Measurements from ENCODE around the gene DFFA. TPM values are rescaled to one million over a fixed set of nuclear protein-coding genes. Genes with fewer than 3 reads are reported as not detected.

Gene DFFA
- total and polyA plus RNA-seq, 9 of the 15 experiments (the other 6 are each of a cell fraction or from before 2014, with no cell fraction given): 39.6 to 74.8 (median 59.2) TPM

DNA sequence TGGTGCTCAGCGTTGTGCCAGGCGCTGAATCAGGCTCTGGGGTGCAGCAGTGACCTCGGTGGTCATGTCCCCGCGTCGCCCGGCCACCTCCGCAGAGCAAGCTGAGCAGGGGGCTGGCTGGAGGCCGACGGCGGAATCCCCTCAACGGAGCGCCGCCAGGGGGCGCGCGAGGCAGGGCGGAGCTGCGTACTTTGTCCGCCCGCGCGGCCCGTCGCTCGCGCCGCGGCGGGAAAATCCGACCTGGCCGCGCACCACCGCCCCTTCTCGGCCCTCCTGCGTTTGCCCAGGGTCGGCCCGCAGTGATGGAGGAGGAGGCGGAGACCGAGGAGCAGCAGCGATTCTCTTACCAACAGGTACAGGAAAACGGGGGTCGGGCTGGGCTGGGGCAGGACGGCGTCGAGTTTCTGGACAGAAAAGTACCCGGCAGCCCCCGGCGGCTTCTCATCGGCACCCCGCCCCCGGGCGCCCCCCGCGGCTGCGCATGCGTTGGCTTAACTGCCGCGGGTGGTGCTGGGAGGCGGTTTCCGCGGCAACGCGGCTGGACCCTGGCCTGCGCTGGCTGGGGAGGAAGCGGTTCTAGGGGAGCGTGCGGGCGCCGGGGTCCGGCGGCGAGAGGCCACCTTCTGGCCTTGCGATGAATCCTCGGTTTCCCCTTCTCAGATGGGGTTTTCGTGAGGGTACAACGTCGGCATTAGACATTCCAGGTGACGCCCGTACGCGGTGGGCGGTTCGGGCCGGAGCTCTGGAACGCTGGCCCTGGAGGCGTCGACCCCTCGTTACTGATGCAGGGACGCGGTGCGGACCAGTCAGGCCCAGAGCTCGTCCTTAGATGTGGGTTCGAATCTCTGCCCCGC lies 41.9 kb downstream of the DFFA start, which contains the start of gene CENPS (continued):
- no peak for TF ChIP-seq NCOA2 (IDR thresholded peaks at IDR 0.05; ENCODE audit: partially characterized antibody in 2 of 2)
- peak; percentile 89 for TF ChIP-seq CBFB (CRISPR knock-in tag; IDR thresholded peaks at IDR 0.05)
- TF ChIP-seq RBM22 (IDR thresholded peaks at IDR 0.05; ENCODE audit: low read depth, low read length, poor library complexity, severe bottlenecking): peak; percentile 81
- TF ChIP-seq BHLHE40 (IDR thresholded peaks at IDR 0.05; ENCODE audit: low read length): peak; percentile 70; the same call in 1 of the 2 replicates
- TF ChIP-seq MEF2D (tag; conservative IDR thresholded peaks at IDR 0.05; ENCODE audit: low read depth): no peak
- TF ChIP-seq SMARCC2 (IDR thresholded peaks at IDR 0.05; ENCODE audit: low read depth): no peak
- TF ChIP-seq BDP1 (IDR thresholded peaks at IDR 0.05; ENCODE audit: insufficient read depth, insufficient read length): no peak
- TF ChIP-seq ZNF551 (CRISPR knock-in tag; IDR thresholded peaks at IDR 0.05): no peak
- TF ChIP-seq HDGF (IDR thresholded peaks at IDR 0.05): no peak
- TF ChIP-seq TARDBP (IDR thresholded peaks at IDR 0.05): peak; percentile 95
- TF ChIP-seq, protein P1, sequence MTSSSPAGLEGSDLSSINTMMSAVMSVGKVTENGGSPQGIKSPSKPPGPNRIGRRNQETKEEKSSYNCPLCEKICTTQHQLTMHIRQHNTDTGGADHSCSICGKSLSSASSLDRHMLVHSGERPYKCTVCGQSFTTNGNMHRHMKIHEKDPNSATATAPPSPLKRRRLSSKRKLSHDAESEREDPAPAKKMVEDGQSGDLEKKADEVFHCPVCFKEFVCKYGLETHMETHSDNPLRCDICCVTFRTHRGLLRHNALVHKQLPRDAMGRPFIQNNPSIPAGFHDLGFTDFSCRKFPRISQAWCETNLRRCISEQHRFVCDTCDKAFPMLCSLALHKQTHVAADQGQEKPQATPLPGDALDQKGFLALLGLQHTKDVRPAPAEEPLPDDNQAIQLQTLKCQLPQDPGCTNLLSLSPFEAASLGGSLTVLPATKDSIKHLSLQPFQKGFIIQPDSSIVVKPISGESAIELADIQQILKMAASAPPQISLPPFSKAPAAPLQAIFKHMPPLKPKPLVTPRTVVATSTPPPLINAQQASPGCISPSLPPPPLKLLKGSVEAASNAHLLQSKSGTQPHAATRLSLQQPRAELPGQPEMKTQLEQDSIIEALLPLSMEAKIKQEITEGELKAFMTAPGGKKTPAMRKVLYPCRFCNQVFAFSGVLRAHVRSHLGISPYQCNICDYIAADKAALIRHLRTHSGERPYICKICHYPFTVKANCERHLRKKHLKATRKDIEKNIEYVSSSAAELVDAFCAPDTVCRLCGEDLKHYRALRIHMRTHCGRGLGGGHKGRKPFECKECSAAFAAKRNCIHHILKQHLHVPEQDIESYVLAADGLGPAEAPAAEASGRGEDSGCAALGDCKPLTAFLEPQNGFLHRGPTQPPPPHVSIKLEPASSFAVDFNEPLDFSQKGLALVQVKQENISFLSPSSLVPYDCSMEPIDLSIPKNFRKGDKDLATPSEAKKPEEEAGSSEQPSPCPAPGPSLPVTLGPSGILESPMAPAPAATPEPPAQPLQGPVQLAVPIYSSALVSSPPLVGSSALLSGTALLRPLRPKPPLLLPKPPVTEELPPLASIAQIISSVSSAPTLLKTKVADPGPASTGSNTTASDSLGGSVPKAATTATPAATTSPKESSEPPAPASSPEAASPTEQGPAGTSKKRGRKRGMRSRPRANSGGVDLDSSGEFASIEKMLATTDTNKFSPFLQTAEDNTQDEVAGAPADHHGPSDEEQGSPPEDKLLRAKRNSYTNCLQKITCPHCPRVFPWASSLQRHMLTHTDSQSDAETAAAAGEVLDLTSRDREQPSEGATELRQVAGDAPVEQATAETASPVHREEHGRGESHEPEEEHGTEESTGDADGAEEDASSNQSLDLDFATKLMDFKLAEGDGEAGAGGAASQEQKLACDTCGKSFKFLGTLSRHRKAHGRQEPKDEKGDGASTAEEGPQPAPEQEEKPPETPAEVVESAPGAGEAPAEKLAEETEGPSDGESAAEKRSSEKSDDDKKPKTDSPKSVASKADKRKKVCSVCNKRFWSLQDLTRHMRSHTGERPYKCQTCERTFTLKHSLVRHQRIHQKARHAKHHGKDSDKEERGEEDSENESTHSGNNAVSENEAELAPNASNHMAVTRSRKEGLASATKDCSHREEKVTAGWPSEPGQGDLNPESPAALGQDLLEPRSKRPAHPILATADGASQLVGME (CRISPR knock-in tag; IDR thresholded peaks at IDR 0.05): peak; percentile 89
- no peak for TF ChIP-seq TAF15 (IDR thresholded peaks at IDR 0.05; ENCODE audit: low read depth, low read length)
- TF ChIP-seq ZNF511 (CRISPR knock-in tag; IDR thresholded peaks at IDR 0.05): peak; percentile 70; the same call in 1 of the 2 replicates
- 0 out of 2 replicates have a peak, but pooled peaks have one; percentile 18 for TF ChIP-seq ZKSCAN1 (IDR thresholded peaks at IDR 0.05; ENCODE audit: low read depth, low read length)
- no peak for TF ChIP-seq ZNF3 (CRISPR knock-in tag; IDR thresholded peaks at IDR 0.05)
- no peak for TF ChIP-seq MCM7 (IDR thresholded peaks at IDR 0.05)
- TF ChIP-seq ZBTB9 (CRISPR knock-in tag; IDR thresholded peaks at IDR 0.05): peak; percentile 88; the same call in 1 of the 2 replicates
- TF ChIP-seq ETV6 (IDR thresholded peaks at IDR 0.05; ENCODE audit: borderline replicate concordance in 1 of 2, low read depth in 2 of 2, low read length in 1 of 2): no peak
- 0 out of 2 replicates have a peak, but pooled peaks have one; percentile 84 for TF ChIP-seq ETV6 (CRISPR knock-in tag; IDR thresholded peaks at IDR 0.05; ENCODE audit: borderline replicate concordance)

Data from K562 (cell line).